Right ventricle myocardium inferior (tissue), 1 donor: ENCODE results near the gene CD164. TPM values are rescaled to one million over a fixed set of nuclear protein-coding genes. Genes with fewer than 3 reads are reported as not detected.
A peak's percentile ranks its signal among the peaks of the same experiment; 100 is the strongest.
"Not testable (repeated sequence)": the region's sequence is repeated elsewhere in the genome, so short reads cannot be mapped to it uniquely, and the experiment has no call there.

Experiments used
- ATAC-seq: fragments of 200-7000 bp; cut with Tn5 transposase; one replicate; pipeline ENCODE4 v1.9.1; 2020; ENCODE audit warnings: mild to moderate bottlenecking, moderate library complexity
- DNase-seq: peaks from one replicate; pipeline ENCODE4 v3.0.0; 2021; ENCODE audit errors: missing footprints
- intact Hi-C: fragments of 100-400 bp; cut with DNase I; formaldehyde crosslinking; loops from one replicate; pipeline ENCODE4 v1.11.0; 2022
- total RNA-seq: library from RNA; stranded (reverse); fragmentation: NEBNext Ultra II Directional; extraction: Animal tissue kit (Norgen Biotek cat#: 25700); gene quantifications from one replicate; pipeline ENCODE4 v1.2.1, GENCODE V29; 2021
- donor health status: DM: no; HTN: yes; CAD: no; lungs with severe emphysema.

Gene CD164
- total RNA-seq, 1 donor from 2014 or later = 112 TPM

GRCh38 chr6:109381061-109381746 lies 1.1 kb downstream of the CD164 start:
- ATAC-seq (no peak), DNase-seq (no peak)
- intact Hi-C loops = loop anchor here (5.0 kb wide), 3 partner anchors 64 to 311 kb away; partner anchors contain the start of genes AK9 and FIG4

DNA sequence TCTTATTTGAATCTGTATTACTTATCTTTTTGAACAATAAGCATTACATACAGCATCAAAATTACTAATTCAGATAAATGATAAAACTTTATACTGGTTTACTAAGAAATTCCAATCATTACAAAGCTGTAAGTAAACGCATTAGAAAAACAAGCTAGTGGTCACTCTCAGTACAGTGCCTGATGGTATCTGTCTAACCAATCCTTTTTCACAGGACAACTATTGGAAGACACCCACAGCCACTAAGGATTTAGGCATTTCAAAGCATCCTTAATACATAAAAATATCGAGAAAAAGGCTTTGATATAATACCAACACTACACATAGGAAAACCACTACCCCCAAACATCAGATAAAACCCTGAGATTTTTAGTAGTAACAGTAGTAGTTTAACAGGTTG lies 2.6 kb downstream of the CD164 start:
- intact Hi-C loops = loop anchor here (5.0 kb wide), 3 partner anchors 62 to 313 kb away; partner anchors contain the start of genes AK9 and FIG4
- ATAC-seq (no peak), DNase-seq (no peak)

GRCh38 chr6:109377717-109378116 lies 4.5 kb downstream of the CD164 start:
- intact Hi-C loops = no loop called here

GRCh38 chr6:109374326-109374892 lies 7.9 kb downstream of the CD164 start:
- intact Hi-C loops = no loop called here
- ATAC-seq (no peak), DNase-seq (no peak)

More at GRCh38 chr6:109377717-109378116, 4.5 kb downstream of the CD164 start:
- DNase-seq (no peak), ATAC-seq (no peak)

DNA sequence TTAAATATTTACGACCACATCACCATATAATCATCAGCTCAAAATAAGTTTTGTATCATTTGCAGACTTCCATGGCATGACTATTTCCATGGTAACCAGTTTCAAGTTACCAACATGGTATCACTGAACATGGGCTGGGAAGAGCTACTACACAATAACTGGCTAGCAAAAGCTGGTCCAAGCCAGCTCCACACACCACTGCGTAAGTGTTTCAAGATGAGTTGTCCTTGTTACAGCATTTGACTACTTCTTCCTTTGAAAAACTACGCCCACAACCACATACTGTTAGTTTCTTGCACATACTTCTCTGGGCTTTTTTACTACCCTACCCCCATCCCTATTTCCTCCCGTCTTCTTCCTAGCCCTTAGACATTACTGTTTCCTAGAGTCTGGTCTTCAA lies 8.5 kb downstream of the CD164 start:
- DNase-seq = no peak
- intact Hi-C loops = no loop called here
- ATAC-seq = peak; percentile 34

DNA sequence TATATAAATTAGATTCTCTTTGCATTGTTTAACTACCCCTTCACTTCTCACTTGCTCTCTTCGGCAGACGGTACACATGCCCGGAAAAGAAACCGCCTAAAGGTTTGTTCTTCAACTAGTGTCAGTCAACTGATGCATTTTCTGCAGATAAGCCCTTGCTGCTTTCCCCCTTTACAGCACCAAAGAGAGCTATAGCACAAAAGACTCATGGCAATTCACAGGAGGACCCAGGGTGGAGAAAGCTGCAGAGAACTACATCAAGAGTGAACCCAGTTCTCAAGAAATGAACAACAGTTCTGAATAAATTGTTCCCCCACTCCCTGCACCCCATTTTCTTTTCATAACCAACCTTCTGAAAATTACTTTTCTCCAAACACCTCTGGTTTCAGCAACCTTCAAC lies 8.9 kb downstream of the CD164 start:
- no peak for DNase-seq
- intact Hi-C loops = no loop called here
- ATAC-seq = no peak

- no peak for ATAC-seq
- intact Hi-C loops = no loop called here
- DNase-seq = no peak
These were observed 10.1 kb downstream of the CD164 start for GRCh38 chr6:109372130-109372529.

DNA sequence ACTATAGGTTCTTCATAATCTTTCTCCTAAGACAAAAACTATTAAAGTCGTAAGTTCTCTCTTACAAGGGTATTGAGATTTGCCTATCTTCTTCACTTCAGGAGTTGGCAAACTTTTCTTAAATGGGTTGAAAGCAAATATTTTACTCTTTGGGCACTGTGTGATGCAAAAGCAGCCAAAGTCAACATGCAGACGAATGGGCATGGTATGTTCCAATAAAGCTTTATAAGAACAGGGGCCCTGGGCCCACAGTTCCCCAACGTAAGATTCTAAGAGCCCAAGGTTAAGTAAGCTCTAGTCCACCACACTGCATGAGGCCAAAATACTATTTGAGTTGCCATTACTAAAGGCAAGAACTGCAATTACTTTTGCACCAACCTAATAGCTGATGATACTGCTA lies 11.5 kb downstream of the CD164 start:
- no peak for DNase-seq
- intact Hi-C loops = no loop called here
- ATAC-seq = no peak

DNA sequence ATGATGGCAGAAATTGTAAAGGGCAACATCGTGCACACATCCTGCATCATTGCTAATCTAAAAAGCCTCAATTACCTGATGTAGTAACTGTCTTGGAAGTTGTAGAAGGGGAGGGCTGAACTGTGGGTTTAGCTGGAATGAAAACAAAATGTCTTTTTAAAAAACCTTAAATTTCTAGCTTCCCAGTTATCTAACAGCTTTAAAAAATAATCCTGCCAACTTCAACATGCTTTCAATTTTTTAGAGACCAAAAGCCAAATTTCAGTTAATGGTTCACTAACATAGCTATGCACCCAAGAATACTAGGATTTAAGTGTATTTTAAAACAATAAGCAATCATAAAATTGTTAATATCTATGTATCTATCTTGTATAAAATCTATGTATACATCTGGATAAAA lies 11.9 kb downstream of the CD164 start:
- intact Hi-C loops = no loop called here
- DNase-seq = no peak

GRCh38 chr6:109369728-109370127 lies 12.5 kb downstream of the CD164 start:
- DNase-seq (no peak), ATAC-seq (no peak)
- intact Hi-C loops = no loop called here

More for the DNA sequence above, 11.9 kb downstream of the CD164 start:
- ATAC-seq = no peak

DNA sequence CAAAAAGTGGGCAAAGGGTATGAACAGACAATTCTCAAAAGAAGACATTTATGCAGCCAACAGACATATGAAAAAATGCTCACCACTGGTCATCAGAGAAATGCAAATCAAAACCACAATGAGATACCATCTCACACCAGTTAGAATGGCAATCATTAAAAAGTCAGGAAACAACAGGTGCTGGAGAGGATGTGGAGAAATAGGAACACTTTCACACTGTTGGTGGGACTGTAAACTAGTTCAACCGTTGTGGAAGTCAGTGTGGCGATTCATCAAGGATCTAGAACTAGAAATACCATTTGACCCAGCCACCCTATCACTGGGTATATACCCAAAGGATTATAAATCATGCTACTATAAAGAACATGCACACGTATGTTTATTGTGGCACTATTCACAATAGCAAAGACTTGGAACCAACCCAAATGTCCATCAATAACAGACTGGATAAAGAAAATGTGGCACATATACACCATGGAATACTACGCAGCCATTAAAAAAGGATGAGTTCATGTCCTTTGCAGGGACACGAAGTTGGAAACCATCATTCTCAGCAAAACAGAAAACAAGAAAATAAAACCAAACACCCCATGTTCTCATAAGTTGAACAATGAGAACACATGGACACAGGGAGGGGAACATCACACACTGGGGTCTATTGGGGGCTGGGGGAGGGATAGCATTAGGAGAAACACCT lies 17.7 kb downstream of the CD164 start:
- intact Hi-C loops, ATAC-seq, DNase-seq: not testable (repeated sequence)

GRCh38 chr6:109363753-109364152 lies 18.5 kb downstream of the CD164 start:
- ATAC-seq (no peak), DNase-seq (no peak)
- intact Hi-C loops = no loop called here

DNA sequence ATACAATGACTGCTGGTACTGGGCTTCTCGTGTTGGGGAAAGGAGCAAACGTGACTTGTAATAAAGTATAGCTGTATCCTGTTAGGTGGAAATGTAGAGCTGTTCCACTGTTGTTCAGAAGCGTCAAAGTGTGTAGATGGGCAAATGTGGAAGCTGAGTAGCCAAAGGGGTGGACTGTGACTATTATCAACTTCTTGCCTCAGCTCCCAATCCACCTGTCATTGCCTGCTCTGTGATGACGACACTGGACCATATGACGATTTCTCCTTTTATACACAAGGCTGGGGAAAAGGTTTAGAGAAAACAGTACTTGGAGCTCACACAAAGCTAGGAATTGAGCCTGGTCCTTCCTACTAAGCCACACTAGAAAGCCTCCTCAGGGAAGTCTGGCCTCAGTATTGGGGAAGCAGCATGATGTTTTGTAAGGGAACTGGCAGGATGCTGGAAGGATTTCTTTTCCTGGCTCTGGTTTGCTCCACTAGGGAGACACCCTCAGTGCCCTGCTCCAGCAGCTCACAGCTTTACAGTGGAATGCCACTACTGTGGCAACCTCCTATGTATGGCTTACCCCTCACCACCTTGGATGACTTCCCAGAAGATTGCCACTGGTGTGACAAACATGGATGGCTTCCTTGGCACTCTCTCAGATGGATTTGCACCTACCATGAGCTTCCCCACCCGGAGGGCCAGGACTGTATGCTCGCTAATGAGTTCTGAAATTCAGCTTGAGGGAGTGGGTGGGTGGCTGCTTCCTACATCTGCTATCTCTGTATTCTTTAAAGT lies 20.0 kb downstream of the CD164 start:
- DNase-seq (no peak), ATAC-seq (no peak)
- intact Hi-C loops = no loop called here

- intact Hi-C loops = no loop called here
- no peak for ATAC-seq
- no peak for DNase-seq
These were observed 21.5 kb downstream of the CD164 start for GRCh38 chr6:109360791-109361190.

GRCh38 chr6:109360281-109360680 lies 22.0 kb downstream of the CD164 start:
- DNase-seq = no peak
- no peak for ATAC-seq
- intact Hi-C loops = no loop called here

DNA sequence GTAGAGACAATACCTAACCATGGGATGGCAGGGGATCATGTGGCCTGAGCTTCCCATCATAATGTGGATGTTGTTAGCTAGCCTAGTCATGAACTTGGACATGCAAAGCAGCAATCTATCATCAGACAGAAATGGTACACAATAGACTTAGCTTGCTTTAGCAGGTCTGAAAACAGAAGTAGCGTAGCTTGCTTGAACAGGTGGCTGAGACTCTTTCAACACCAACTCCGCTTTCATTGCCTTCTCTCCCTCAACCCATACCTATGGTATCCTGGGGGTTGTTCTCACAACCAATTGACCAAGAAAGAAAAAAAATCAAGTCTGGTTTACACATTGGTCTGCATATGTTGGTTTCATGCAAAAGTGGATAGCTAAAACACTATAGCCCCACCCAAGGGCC lies 23.0 kb downstream of the CD164 start:
- ATAC-seq = no peak

GRCh38 chr6:109358204-109358603 lies 24.1 kb downstream of the CD164 start:
- intact Hi-C loops = no loop called here
- DNase-seq (no peak), ATAC-seq (no peak)

More for the DNA sequence above, 23.0 kb downstream of the CD164 start:
- no peak for DNase-seq
- intact Hi-C loops = no loop called here

- no peak for ATAC-seq
- intact Hi-C loops = no loop called here
These were observed 26.0 kb downstream of the CD164 start for GRCh38 chr6:109356237-109356636.

More at GRCh38 chr6:109356237-109356636, 26.0 kb downstream of the CD164 start:
- DNase-seq = no peak
